ENCODE results near the gene SH3BP2.

GRCh38 chr4:2863649-2864048 lies 70.8 kb downstream of the SH3BP2 start:
- TF ChIP-seq REST (IDR thresholded peaks at IDR 0.05; ENCODE audit: borderline replicate concordance) (no peak), RAD21 (conservative IDR thresholded peaks at IDR 0.05) (no peak)
- TF ChIP-seq, protein P1, sequence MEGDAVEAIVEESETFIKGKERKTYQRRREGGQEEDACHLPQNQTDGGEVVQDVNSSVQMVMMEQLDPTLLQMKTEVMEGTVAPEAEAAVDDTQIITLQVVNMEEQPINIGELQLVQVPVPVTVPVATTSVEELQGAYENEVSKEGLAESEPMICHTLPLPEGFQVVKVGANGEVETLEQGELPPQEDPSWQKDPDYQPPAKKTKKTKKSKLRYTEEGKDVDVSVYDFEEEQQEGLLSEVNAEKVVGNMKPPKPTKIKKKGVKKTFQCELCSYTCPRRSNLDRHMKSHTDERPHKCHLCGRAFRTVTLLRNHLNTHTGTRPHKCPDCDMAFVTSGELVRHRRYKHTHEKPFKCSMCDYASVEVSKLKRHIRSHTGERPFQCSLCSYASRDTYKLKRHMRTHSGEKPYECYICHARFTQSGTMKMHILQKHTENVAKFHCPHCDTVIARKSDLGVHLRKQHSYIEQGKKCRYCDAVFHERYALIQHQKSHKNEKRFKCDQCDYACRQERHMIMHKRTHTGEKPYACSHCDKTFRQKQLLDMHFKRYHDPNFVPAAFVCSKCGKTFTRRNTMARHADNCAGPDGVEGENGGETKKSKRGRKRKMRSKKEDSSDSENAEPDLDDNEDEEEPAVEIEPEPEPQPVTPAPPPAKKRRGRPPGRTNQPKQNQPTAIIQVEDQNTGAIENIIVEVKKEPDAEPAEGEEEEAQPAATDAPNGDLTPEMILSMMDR (IDR thresholded peaks at IDR 0.05; ENCODE audit: poor library complexity, severe bottlenecking) = no peak

Data from neural cell (in vitro differentiated cells).